ENCODE results near the gene ARL4A.
A peak's percentile ranks its signal among the peaks of the same experiment; 100 is the strongest.

DNA sequence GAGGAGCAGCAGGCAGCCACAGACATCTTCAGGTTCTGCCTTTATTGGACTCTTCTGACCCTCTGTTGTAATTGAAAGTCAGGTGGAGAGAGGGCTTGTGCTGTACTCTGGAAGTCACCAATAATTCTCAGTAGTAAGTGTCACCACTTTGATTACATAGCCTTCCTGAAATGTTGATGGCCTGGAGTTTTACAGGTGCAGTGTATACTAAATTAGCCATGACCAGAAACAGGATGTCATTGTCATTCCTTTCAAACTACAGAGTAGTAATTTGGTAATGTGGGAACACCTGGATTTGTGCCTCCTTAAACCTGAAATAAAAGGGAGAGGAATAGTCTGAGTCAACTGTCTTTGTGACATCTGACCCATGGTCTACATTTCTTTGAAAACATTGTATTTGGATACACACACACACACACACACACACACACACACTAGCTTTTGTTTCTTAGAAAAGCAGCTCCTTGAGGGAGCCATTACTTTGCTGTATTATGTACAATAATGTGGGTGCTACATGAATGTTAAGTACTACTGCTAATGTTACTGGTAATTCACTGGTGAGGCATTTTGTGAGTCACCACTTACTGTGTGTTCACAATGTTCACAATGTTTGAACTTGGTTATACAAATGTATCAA is 19.6 kb downstream of the ARL4A start:
- TF ChIP-seq, protein P1, sequence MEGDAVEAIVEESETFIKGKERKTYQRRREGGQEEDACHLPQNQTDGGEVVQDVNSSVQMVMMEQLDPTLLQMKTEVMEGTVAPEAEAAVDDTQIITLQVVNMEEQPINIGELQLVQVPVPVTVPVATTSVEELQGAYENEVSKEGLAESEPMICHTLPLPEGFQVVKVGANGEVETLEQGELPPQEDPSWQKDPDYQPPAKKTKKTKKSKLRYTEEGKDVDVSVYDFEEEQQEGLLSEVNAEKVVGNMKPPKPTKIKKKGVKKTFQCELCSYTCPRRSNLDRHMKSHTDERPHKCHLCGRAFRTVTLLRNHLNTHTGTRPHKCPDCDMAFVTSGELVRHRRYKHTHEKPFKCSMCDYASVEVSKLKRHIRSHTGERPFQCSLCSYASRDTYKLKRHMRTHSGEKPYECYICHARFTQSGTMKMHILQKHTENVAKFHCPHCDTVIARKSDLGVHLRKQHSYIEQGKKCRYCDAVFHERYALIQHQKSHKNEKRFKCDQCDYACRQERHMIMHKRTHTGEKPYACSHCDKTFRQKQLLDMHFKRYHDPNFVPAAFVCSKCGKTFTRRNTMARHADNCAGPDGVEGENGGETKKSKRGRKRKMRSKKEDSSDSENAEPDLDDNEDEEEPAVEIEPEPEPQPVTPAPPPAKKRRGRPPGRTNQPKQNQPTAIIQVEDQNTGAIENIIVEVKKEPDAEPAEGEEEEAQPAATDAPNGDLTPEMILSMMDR (IDR thresholded peaks at IDR 0.05), result no peak
- peak in 1 of 2 donors; percentile 26 for TF ChIP-seq POLR2AphosphoS5 (IDR thresholded peaks at IDR 0.05; ENCODE audit: insufficient read depth in 1 of 2, low read depth in 1 of 2)

Data from vagina (tissue), 2 donors.